ENCODE data around the gene FAM167B. TPM values are rescaled to one million over a fixed set of nuclear protein-coding genes. Genes with fewer than 3 reads are reported as not detected.
A peak's percentile ranks its signal among the peaks of the same experiment; 100 is the strongest.
"Not testable (repeated sequence)": the region's sequence is repeated elsewhere in the genome, so short reads cannot be mapped to it uniquely, and the experiment has no call there.

Gene FAM167B
- polyA plus RNA-seq, 2 of the 4 experiments (the other 2 are of a cell fraction): 0.53 to 2.0 TPM

- peak; percentile 83 for TF ChIP-seq REST (IDR thresholded peaks at IDR 0.05)
- TF ChIP-seq CHD4 (IDR thresholded peaks at IDR 0.05; ENCODE audit: borderline replicate concordance): no peak
Measured at GRCh38 chr1:32291708-32292538, 44.9 kb downstream of the FAM167B start, which contains the start of gene HDAC1 (continued).

- CTCF ChIA-PET: interaction anchor here (0.5 kb wide), 1 partner anchor 73 kb away, joined by 3 read pairs; no protein-coding TSS in a partner anchor
- DNase-seq (ENCODE audit: low read depth in 1 of 2, low spot score in 1 of 2); H3K4me2 ChIP-seq; H3K4me1 ChIP-seq; ATAC-seq; H3K9me3 ChIP-seq; H3K27ac ChIP-seq; FAIRE-seq; H3K4me3 ChIP-seq; POLR2A ChIA-PET: not testable (repeated sequence)
- WGBS (ENCODE audit: missing lambda C conversion rate): 98% methylated on average over 16 of the region's 16 CpGs
Measured at GRCh38 chr1:32298211-32298610, 51.2 kb downstream of the FAM167B start.

Small RNA genes within 50 kb of the gene (small RNA-seq; reads per million reads assigned to genes)
- gene RF00017 (0 reads per million in 6 experiments), gene RF00019 (0 reads per million in 6 experiments)

Other genes starting within 250 kb of the FAM167B start
- gene KHDRBS1, start 233.4 kb upstream of the FAM167B start, polyA plus RNA-seq (2011; rRNA removed): 60.6 and 63.6 TPM in 2 replicates
- gene KHDRBS1, start 233.4 kb upstream of the FAM167B start, polyA plus RNA-seq (2017; fragmentation: RNase III; extraction: RNeasy Plus Mini Kit Qiagen cat#74134 plus additional on column Dnase treatment): 107 to 110 TPM (median 109 TPM) in 3 replicates
- gene TMEM39B, start 174.3 kb upstream of the FAM167B start, polyA plus RNA-seq (2011; rRNA removed): 10.8 and 13.8 TPM in 2 replicates
- 8.2 to 9.3 TPM (median 8.5 TPM) in 3 replicates for gene TMEM39B, start 174.3 kb upstream of the FAM167B start, polyA plus RNA-seq (2017; fragmentation: RNase III; extraction: RNeasy Plus Mini Kit Qiagen cat#74134 plus additional on column Dnase treatment)
- 24.3 and 41.9 TPM in 2 replicates for gene KPNA6, start 139.2 kb upstream of the FAM167B start, polyA plus RNA-seq (2011; rRNA removed)
- 15.0 to 15.9 TPM (median 15.8 TPM) in 3 replicates for gene KPNA6, start 139.2 kb upstream of the FAM167B start, polyA plus RNA-seq (2017; fragmentation: RNase III; extraction: RNeasy Plus Mini Kit Qiagen cat#74134 plus additional on column Dnase treatment)
- gene TXLNA, start 67.5 kb upstream of the FAM167B start, polyA plus RNA-seq (2011; rRNA removed): 22.5 and 31.7 TPM in 2 replicates
- 23.9 to 26.0 TPM (median 25.0 TPM) in 3 replicates for gene TXLNA, start 67.5 kb upstream of the FAM167B start, polyA plus RNA-seq (2017; fragmentation: RNase III; extraction: RNeasy Plus Mini Kit Qiagen cat#74134 plus additional on column Dnase treatment)
- gene CCDC28B, start 46.6 kb upstream of the FAM167B start, polyA plus RNA-seq (2011; rRNA removed): 1.1 and 1.2 TPM in 2 replicates
- gene CCDC28B, start 46.6 kb upstream of the FAM167B start, polyA plus RNA-seq (2017; fragmentation: RNase III; extraction: RNeasy Plus Mini Kit Qiagen cat#74134 plus additional on column Dnase treatment): 3.3 to 4.6 TPM (median 4.4 TPM) in 3 replicates
- 1.6 and 1.8 TPM in 2 replicates for gene IQCC, start 41.6 kb upstream of the FAM167B start, polyA plus RNA-seq (2011; rRNA removed)
- 1.8 to 2.0 TPM (median 2.0 TPM) in 3 replicates for gene IQCC, start 41.6 kb upstream of the FAM167B start, polyA plus RNA-seq (2017; fragmentation: RNase III; extraction: RNeasy Plus Mini Kit Qiagen cat#74134 plus additional on column Dnase treatment)
- not detected in 2 replicates for gene DCDC2B, start 38.1 kb upstream of the FAM167B start, polyA plus RNA-seq (2011; rRNA removed)
- not detected in 3 replicates for gene DCDC2B, start 38.1 kb upstream of the FAM167B start, polyA plus RNA-seq (2017; fragmentation: RNase III; extraction: RNeasy Plus Mini Kit Qiagen cat#74134 plus additional on column Dnase treatment)
- gene TMEM234, start 24.9 kb upstream of the FAM167B start, polyA plus RNA-seq (2011; rRNA removed): 8.4 and 10.9 TPM in 2 replicates
- gene TMEM234, start 24.9 kb upstream of the FAM167B start, polyA plus RNA-seq (2017; fragmentation: RNase III; extraction: RNeasy Plus Mini Kit Qiagen cat#74134 plus additional on column Dnase treatment): 12.0 to 12.1 TPM (median 12.0 TPM) in 3 replicates
- 299 and 300 TPM in 2 replicates for gene EIF3I, start 24.8 kb upstream of the FAM167B start, polyA plus RNA-seq (2011; rRNA removed)
- gene EIF3I, start 24.8 kb upstream of the FAM167B start, polyA plus RNA-seq (2017; fragmentation: RNase III; extraction: RNeasy Plus Mini Kit Qiagen cat#74134 plus additional on column Dnase treatment): 318 to 335 TPM (median 330 TPM) in 3 replicates
- gene LCK, start 4.0 kb downstream of the FAM167B start, polyA plus RNA-seq (2011; rRNA removed): 0.03 and 0.04 TPM in 2 replicates
- gene LCK, start 4.0 kb downstream of the FAM167B start, polyA plus RNA-seq (2017; fragmentation: RNase III; extraction: RNeasy Plus Mini Kit Qiagen cat#74134 plus additional on column Dnase treatment): not detected in 3 replicates
- 135 TPM in 2 replicates for gene HDAC1, start 44.9 kb downstream of the FAM167B start, polyA plus RNA-seq (2011; rRNA removed)
- gene HDAC1, start 44.9 kb downstream of the FAM167B start, polyA plus RNA-seq (2017; fragmentation: RNase III; extraction: RNeasy Plus Mini Kit Qiagen cat#74134 plus additional on column Dnase treatment): 88.8 to 102 TPM (median 99.6 TPM) in 3 replicates
- 73.2 and 89.4 TPM in 2 replicates for gene MARCKSL1, start 89.0 kb downstream of the FAM167B start, polyA plus RNA-seq (2011; rRNA removed)
- 44.6 to 62.6 TPM (median 57.7 TPM) in 3 replicates for gene MARCKSL1, start 89.0 kb downstream of the FAM167B start, polyA plus RNA-seq (2017; fragmentation: RNase III; extraction: RNeasy Plus Mini Kit Qiagen cat#74134 plus additional on column Dnase treatment)
- 3.5 and 3.6 TPM in 2 replicates for gene FAM229A, start 115.3 kb downstream of the FAM167B start, polyA plus RNA-seq (2011; rRNA removed)
- gene FAM229A, start 115.3 kb downstream of the FAM167B start, polyA plus RNA-seq (2017; fragmentation: RNase III; extraction: RNeasy Plus Mini Kit Qiagen cat#74134 plus additional on column Dnase treatment): 3.5 to 5.6 TPM (median 4.4 TPM) in 3 replicates
- 0.31 and 0.65 TPM in 2 replicates for gene TSSK3, start 115.3 kb downstream of the FAM167B start, polyA plus RNA-seq (2011; rRNA removed)
- gene TSSK3, start 115.3 kb downstream of the FAM167B start, polyA plus RNA-seq (2017; fragmentation: RNase III; extraction: RNeasy Plus Mini Kit Qiagen cat#74134 plus additional on column Dnase treatment): 0.14 to 0.37 TPM (median 0.15 TPM) in 3 replicates
- gene BSDC1, start 147.2 kb downstream of the FAM167B start, polyA plus RNA-seq (2011; rRNA removed): 19.9 and 26.1 TPM in 2 replicates
- gene BSDC1, start 147.2 kb downstream of the FAM167B start, polyA plus RNA-seq (2017; fragmentation: RNase III; extraction: RNeasy Plus Mini Kit Qiagen cat#74134 plus additional on column Dnase treatment): 18.8 to 22.7 TPM (median 21.0 TPM) in 3 replicates
- gene ZBTB8B, start 217.8 kb downstream of the FAM167B start, polyA plus RNA-seq (2011; rRNA removed): 0.01 TPM in 2 replicates
- 0.01 to 0.03 TPM (median 0.03 TPM) in 3 replicates for gene ZBTB8B, start 217.8 kb downstream of the FAM167B start, polyA plus RNA-seq (2017; fragmentation: RNase III; extraction: RNeasy Plus Mini Kit Qiagen cat#74134 plus additional on column Dnase treatment)